ENCODE data around the gene TOP2A. TPM values are rescaled to one million over a fixed set of nuclear protein-coding genes. Genes with fewer than 3 reads are reported as not detected.
"Not testable (repeated sequence)": the region's sequence is repeated elsewhere in the genome, so short reads cannot be mapped to it uniquely, and the experiment has no call there.

Gene TOP2A
- total RNA-seq, 1 donor from 2014 or later: 2.1 TPM

- no peak for DNase-seq (ENCODE audit: low read depth)
Measured at GRCh38 chr17:40432864-40433528, 15.3 kb upstream of the TOP2A start.

GRCh38 chr17:40431231-40431602 is 13.5 kb upstream of the TOP2A start:
- DNase-seq (ENCODE audit: low read depth): no peak

- no peak for DNase-seq (ENCODE audit: low read depth)
Measured at GRCh38 chr17:40430272-40431230, 12.9 kb upstream of the TOP2A start.

- DNase-seq (ENCODE audit: low read depth): no peak
Measured at GRCh38 chr17:40427002-40427491, 9.4 kb upstream of the TOP2A start.

- DNase-seq (ENCODE audit: low read depth): no peak
Measured at GRCh38 chr17:40425741-40426140, 8.0 kb upstream of the TOP2A start.

- DNase-seq (ENCODE audit: low read depth): no peak
Measured at GRCh38 chr17:40422990-40423633, 5.4 kb upstream of the TOP2A start.

- peak; percentile 71 for DNase-seq (ENCODE audit: low read depth)
Measured at GRCh38 chr17:40419559-40420331, 2.0 kb upstream of the TOP2A start.

GRCh38 chr17:40418428-40418706 is 671 bp upstream of the TOP2A start:
- DNase-seq (ENCODE audit: low read depth): no peak

GRCh38 chr17:40417258-40417608 is 463 bp downstream of the TOP2A start:
- peak; percentile 16 for DNase-seq (ENCODE audit: low read depth)

- no peak for DNase-seq (ENCODE audit: low read depth)
Measured at GRCh38 chr17:40416671-40417070, 1.0 kb downstream of the TOP2A start.

- DNase-seq (ENCODE audit: low read depth): peak; percentile 56
Measured at GRCh38 chr17:40415390-40415789, 2.3 kb downstream of the TOP2A start.

- DNase-seq (ENCODE audit: low read depth): not testable (repeated sequence)
Measured at GRCh38 chr17:40414312-40414711, 3.4 kb downstream of the TOP2A start.

- no peak for DNase-seq (ENCODE audit: low read depth)
Measured at GRCh38 chr17:40412880-40413279, 4.8 kb downstream of the TOP2A start.

- DNase-seq (ENCODE audit: low read depth): no peak
Measured at GRCh38 chr17:40411821-40412220, 5.9 kb downstream of the TOP2A start.

- no peak for DNase-seq (ENCODE audit: low read depth)
Measured at GRCh38 chr17:40410082-40410481, 7.6 kb downstream of the TOP2A start.

- DNase-seq (ENCODE audit: low read depth): not testable (repeated sequence)
Measured at GRCh38 chr17:40409540-40409939, 8.2 kb downstream of the TOP2A start.

GRCh38 chr17:40407460-40407859 is 10.2 kb downstream of the TOP2A start:
- no peak for DNase-seq (ENCODE audit: low read depth)

- DNase-seq (ENCODE audit: low read depth): no peak
Measured at GRCh38 chr17:40404003-40404402, 13.7 kb downstream of the TOP2A start.

- DNase-seq (ENCODE audit: low read depth): no peak
Measured at GRCh38 chr17:40402668-40403067, 15.0 kb downstream of the TOP2A start.

GRCh38 chr17:40399185-40399584 is 18.5 kb downstream of the TOP2A start:
- DNase-seq (ENCODE audit: low read depth): peak; percentile 73

GRCh38 chr17:40386555-40386954 is 31.1 kb downstream of the TOP2A start:
- DNase-seq (ENCODE audit: low read depth): not testable (repeated sequence)

- no peak for DNase-seq (ENCODE audit: low read depth)
Measured at GRCh38 chr17:40382251-40382650, 35.4 kb downstream of the TOP2A start.
